ENCODE measurements around the gene MYL2. TPM values are rescaled to one million over a fixed set of nuclear protein-coding genes. Genes with fewer than 3 reads are reported as not detected.

MYL2 gene
- polyA plus RNA-seq, 1 donor from 2014 or later: not detected

GRCh38 chr12:110880651-110881050 is 39.7 kb downstream of the MYL2 start:
- Histone ChIP-seq H3F3A (ENCODE audit: insufficient read depth, low read length, poor library complexity, severe bottlenecking) (no peaks in the 10 kb centered on the region), H3K27me3 (ENCODE audit: insufficient read depth, low read depth, low read length) (no peaks in the 10 kb centered on the region), H3K4me3 (ENCODE audit: low read length) (no peak overlapping the region), H2AFZ (ENCODE audit: low read depth, low read length) (no peak overlapping the region), H3K27ac (ENCODE audit: low read length) (no peak overlapping the region), H3K79me2 (replicated peaks; ENCODE audit: insufficient read depth, low read length) (no peaks in the 10 kb centered on the region), H4K20me1 (ENCODE audit: insufficient read depth) (no peaks in the 10 kb centered on the region), H3K9me2 (ENCODE audit: insufficient read depth, low read length) (no peaks in the 10 kb centered on the region), H3K9me3 (ENCODE audit: low read length) (no peaks in the 10 kb centered on the region), H3K36me3 (ENCODE audit: insufficient read depth, low read length) (no peaks in the 10 kb centered on the region), H3K9ac (ENCODE audit: low read length) (no peak overlapping the region), H3K4me2 (ENCODE audit: low read length) (no peak overlapping the region)
- TF ChIP-seq, protein P1, sequence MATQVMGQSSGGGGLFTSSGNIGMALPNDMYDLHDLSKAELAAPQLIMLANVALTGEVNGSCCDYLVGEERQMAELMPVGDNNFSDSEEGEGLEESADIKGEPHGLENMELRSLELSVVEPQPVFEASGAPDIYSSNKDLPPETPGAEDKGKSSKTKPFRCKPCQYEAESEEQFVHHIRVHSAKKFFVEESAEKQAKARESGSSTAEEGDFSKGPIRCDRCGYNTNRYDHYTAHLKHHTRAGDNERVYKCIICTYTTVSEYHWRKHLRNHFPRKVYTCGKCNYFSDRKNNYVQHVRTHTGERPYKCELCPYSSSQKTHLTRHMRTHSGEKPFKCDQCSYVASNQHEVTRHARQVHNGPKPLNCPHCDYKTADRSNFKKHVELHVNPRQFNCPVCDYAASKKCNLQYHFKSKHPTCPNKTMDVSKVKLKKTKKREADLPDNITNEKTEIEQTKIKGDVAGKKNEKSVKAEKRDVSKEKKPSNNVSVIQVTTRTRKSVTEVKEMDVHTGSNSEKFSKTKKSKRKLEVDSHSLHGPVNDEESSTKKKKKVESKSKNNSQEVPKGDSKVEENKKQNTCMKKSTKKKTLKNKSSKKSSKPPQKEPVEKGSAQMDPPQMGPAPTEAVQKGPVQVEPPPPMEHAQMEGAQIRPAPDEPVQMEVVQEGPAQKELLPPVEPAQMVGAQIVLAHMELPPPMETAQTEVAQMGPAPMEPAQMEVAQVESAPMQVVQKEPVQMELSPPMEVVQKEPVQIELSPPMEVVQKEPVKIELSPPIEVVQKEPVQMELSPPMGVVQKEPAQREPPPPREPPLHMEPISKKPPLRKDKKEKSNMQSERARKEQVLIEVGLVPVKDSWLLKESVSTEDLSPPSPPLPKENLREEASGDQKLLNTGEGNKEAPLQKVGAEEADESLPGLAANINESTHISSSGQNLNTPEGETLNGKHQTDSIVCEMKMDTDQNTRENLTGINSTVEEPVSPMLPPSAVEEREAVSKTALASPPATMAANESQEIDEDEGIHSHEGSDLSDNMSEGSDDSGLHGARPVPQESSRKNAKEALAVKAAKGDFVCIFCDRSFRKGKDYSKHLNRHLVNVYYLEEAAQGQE (IDR thresholded peaks at IDR 0.05; ENCODE audit: borderline replicate concordance): no peak
- TF ChIP-seq SMC3 (conservative IDR thresholded peaks at IDR 0.05; ENCODE audit: poor library complexity) (no peak), CTCF (IDR thresholded peaks at IDR 0.05; ENCODE audit: poor library complexity, severe bottlenecking) (no peak), EZH2 (IDR thresholded peaks at IDR 0.05; ENCODE audit: borderline replicate concordance, insufficient read depth, low read length, poor library complexity, severe bottlenecking) (no peak), RAD21 (conservative IDR thresholded peaks at IDR 0.05) (no peak), TAF1 (IDR thresholded peaks at IDR 0.05; ENCODE audit: low read depth) (no peak), POLR2AphosphoS5 (IDR thresholded peaks at IDR 0.05) (no peak), EP300 (conservative IDR thresholded peaks at IDR 0.05; ENCODE audit: poor library complexity, severe bottlenecking) (no peak), MXI1 (conservative IDR thresholded peaks at IDR 0.05; ENCODE audit: poor library complexity, severe bottlenecking) (no peak)

DNA sequence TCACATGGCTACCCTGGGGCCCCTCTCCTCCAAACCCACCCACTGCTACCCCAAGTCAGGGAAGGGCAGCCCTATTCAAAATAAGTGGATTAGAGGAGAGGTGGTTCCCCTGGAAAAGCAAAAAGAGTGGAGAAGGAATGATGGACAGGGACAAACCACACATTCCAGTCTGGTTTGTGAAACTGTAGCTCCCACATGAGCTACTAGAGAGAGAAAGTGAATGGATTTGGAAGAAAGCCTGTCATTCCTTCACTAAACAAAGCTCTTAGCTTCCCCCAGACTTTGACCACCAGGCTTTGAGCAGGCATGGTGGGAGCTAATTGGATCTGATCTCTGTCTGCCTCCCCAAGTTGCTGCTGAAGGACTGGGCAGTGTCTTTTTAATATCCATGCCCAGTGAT is 45.6 kb downstream of the MYL2 start:
- H3K79me2 ChIP-seq (replicated peaks; ENCODE audit: insufficient read depth, low read length): no peaks in the 10 kb centered on the region
- H3K9ac ChIP-seq (ENCODE audit: low read length): no peak overlapping the region
- H3K9me2 ChIP-seq (ENCODE audit: insufficient read depth, low read length): no peaks in the 10 kb centered on the region
- H3K4me2 ChIP-seq (ENCODE audit: low read length): no peak overlapping the region
- H3F3A ChIP-seq (ENCODE audit: insufficient read depth, low read length, poor library complexity, severe bottlenecking): no peaks in the 10 kb centered on the region
- no peaks in the 10 kb centered on the region for H3K27me3 ChIP-seq (ENCODE audit: insufficient read depth, low read depth, low read length)
- H3K4me3 ChIP-seq (ENCODE audit: low read length): no peak overlapping the region
- no peaks in the 10 kb centered on the region for H3K9me3 ChIP-seq (ENCODE audit: low read length)
- TF ChIP-seq EP300 (conservative IDR thresholded peaks at IDR 0.05; ENCODE audit: poor library complexity, severe bottlenecking): no peak
- no peaks in the 10 kb centered on the region for H3K36me3 ChIP-seq (ENCODE audit: insufficient read depth, low read length)
- no peak overlapping the region for H2AFZ ChIP-seq (ENCODE audit: low read depth, low read length)
- H3K27ac ChIP-seq (ENCODE audit: low read length): no peak overlapping the region
- no peaks in the 10 kb centered on the region for H4K20me1 ChIP-seq (ENCODE audit: insufficient read depth)

DNA sequence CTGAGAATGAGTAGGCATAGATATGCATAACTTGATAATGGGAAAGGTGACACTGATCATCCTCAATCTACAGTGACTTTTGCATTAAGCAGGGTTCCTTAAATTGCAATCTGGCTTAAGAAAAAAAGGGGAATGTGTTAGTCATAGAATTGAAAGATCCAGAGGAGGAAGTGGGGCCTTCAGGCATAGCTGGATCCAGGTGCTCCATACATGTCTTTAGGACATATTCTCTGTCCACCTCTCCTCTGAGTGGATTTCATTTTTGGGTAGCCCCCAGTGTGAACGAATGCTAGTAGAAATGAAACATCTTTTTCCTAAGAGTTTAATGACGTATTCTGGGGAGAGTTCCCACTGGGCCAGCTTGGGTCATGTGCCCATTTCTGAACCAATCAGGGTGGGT is 46.0 kb downstream of the MYL2 start:
- Histone ChIP-seq H3K4me2 (ENCODE audit: low read length) (no peak overlapping the region), H3F3A (ENCODE audit: insufficient read depth, low read length, poor library complexity, severe bottlenecking) (no peaks in the 10 kb centered on the region), H3K27ac (ENCODE audit: low read length) (peak overlapping the region; percentile 47), H3K79me2 (replicated peaks; ENCODE audit: insufficient read depth, low read length) (no peaks in the 10 kb centered on the region), H3K9me3 (ENCODE audit: low read length) (no peaks in the 10 kb centered on the region), H3K36me3 (ENCODE audit: insufficient read depth, low read length) (no peaks in the 10 kb centered on the region), H3K27me3 (ENCODE audit: insufficient read depth, low read depth, low read length) (no peaks in the 10 kb centered on the region), H4K20me1 (ENCODE audit: insufficient read depth) (no peaks in the 10 kb centered on the region), H3K9ac (ENCODE audit: low read length) (no peak overlapping the region), H3K9me2 (ENCODE audit: insufficient read depth, low read length) (no peaks in the 10 kb centered on the region), H2AFZ (ENCODE audit: low read depth, low read length) (no peak overlapping the region), H3K4me3 (ENCODE audit: low read length) (no peak overlapping the region)
- TF ChIP-seq EZH2 (IDR thresholded peaks at IDR 0.05; ENCODE audit: borderline replicate concordance, insufficient read depth, low read length, poor library complexity, severe bottlenecking) (no peak), EP300 (conservative IDR thresholded peaks at IDR 0.05; ENCODE audit: poor library complexity, severe bottlenecking) (no peak), SMC3 (conservative IDR thresholded peaks at IDR 0.05; ENCODE audit: poor library complexity) (no peak), RAD21 (conservative IDR thresholded peaks at IDR 0.05) (no peak), TAF1 (IDR thresholded peaks at IDR 0.05; ENCODE audit: low read depth) (no peak), CTCF (IDR thresholded peaks at IDR 0.05; ENCODE audit: poor library complexity, severe bottlenecking) (no peak), MXI1 (conservative IDR thresholded peaks at IDR 0.05; ENCODE audit: poor library complexity, severe bottlenecking) (no peak), POLR2AphosphoS5 (IDR thresholded peaks at IDR 0.05) (no peak)
- TF ChIP-seq, protein P1 (IDR thresholded peaks at IDR 0.05; ENCODE audit: borderline replicate concordance): no peak

Data from neural cell (in vitro differentiated cells).